Progenitor cell of endocrine pancreas (in vitro differentiated cells): ENCODE data around the gene LIN7A. TPM values are rescaled to one million over a fixed set of nuclear protein-coding genes. Genes with fewer than 3 reads are reported as not detected.

Experiments
- DNase-seq: peaks from one replicate; pipeline ENCODE4 v3.0.0; 2021; ENCODE audit warnings: low spot score; ENCODE audit not compliant: unreplicated experiment
- H3K27ac Mint-ChIP-seq: 2 replicates; pipeline ENCODE4 v1.8.0; 2021; ENCODE audit warnings: mild to moderate bottlenecking, moderate library complexity, mixed read lengths
- H3K27me3 Mint-ChIP-seq: 2 replicates; pipeline ENCODE4 v1.8.0; 2021; ENCODE audit warnings: mixed read lengths
- H3K36me3 Mint-ChIP-seq: 2 replicates; pipeline ENCODE4 v1.8.0; 2022; ENCODE audit warnings: mixed read lengths; ENCODE audit not compliant: insufficient read depth
- H3K4me1 Mint-ChIP-seq: 2 replicates; pipeline ENCODE4 v1.8.0; 2021; ENCODE audit warnings: low read depth, mixed read lengths
- H3K4me3 Mint-ChIP-seq: 2 replicates; pipeline ENCODE4 v1.8.0; 2021; ENCODE audit warnings: low read depth, mild to moderate bottlenecking, moderate library complexity, mixed read lengths
- H3K9me3 Mint-ChIP-seq: 2 replicates; pipeline ENCODE4 v1.8.0; 2021; ENCODE audit warnings: low read depth, mixed read lengths
- total RNA-seq: library from RNA; stranded (reverse); gene quantifications from 2 replicates; pipeline ENCODE4 v1.2.1, GENCODE V29; 2021
- TF ChIP-seq, protein P1 (sequence below): fragments of 200-600 bp; sonication (generic); IDR thresholded peaks from one replicate; pipeline ENCODE4 v1.5.0; 2021; ENCODE audit warnings: antibody characterized with exemption, mild to moderate bottlenecking; ENCODE audit not compliant: unreplicated experiment

The LIN7A gene
- total RNA-seq, 1 donor from 2014 or later, result 8.2 TPM

- H3K27ac Mint-ChIP-seq, result no peak overlapping the region
- peaks cover 12% of the 10 kb centered on the region for H3K27me3 Mint-ChIP-seq
- no peaks in the 10 kb centered on the region for H3K4me1 Mint-ChIP-seq
- TF ChIP-seq, protein P1, sequence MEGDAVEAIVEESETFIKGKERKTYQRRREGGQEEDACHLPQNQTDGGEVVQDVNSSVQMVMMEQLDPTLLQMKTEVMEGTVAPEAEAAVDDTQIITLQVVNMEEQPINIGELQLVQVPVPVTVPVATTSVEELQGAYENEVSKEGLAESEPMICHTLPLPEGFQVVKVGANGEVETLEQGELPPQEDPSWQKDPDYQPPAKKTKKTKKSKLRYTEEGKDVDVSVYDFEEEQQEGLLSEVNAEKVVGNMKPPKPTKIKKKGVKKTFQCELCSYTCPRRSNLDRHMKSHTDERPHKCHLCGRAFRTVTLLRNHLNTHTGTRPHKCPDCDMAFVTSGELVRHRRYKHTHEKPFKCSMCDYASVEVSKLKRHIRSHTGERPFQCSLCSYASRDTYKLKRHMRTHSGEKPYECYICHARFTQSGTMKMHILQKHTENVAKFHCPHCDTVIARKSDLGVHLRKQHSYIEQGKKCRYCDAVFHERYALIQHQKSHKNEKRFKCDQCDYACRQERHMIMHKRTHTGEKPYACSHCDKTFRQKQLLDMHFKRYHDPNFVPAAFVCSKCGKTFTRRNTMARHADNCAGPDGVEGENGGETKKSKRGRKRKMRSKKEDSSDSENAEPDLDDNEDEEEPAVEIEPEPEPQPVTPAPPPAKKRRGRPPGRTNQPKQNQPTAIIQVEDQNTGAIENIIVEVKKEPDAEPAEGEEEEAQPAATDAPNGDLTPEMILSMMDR, result no peak
- peaks cover 13% of the 10 kb centered on the region for H3K9me3 Mint-ChIP-seq
- no peak for DNase-seq
- no peak overlapping the region for H3K4me3 Mint-ChIP-seq
- no peaks in the 10 kb centered on the region for H3K36me3 Mint-ChIP-seq
These were observed 157.0 kb downstream of the LIN7A start for GRCh38 chr12:80780746-80781145.

GRCh38 chr12:80778005-80778541, 159.7 kb downstream of the LIN7A start:
- Mint-ChIP-seq H3K27me3 (no peaks in the 10 kb centered on the region), H3K9me3 (peaks cover 20% of the 10 kb centered on the region)

DNA sequence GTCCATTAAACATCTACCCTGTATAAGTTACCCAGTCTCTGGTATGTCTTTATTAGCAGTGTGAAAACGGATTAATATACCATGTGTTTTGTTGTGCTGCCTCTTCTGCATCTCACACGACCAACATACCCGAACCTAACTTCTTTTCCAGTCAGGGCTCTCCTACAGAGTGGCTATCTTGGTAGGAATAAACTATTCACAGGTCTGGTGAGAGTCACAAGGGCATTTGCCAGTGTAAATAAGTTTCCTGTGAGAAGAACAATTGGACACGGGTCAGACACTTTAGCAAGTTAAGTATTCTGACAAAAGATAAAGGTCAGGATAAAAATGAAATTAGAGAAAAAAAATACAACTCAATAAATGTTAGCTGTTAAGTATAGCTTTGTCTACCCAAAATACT, 160.1 kb downstream of the LIN7A start:
- H3K36me3 Mint-ChIP-seq, result no peaks in the 10 kb centered on the region
- H3K9me3 Mint-ChIP-seq, result peaks cover 20% of the 10 kb centered on the region
- no peak overlapping the region for H3K4me3 Mint-ChIP-seq
- H3K4me1 Mint-ChIP-seq, result no peaks in the 10 kb centered on the region
- no peaks in the 10 kb centered on the region for H3K27me3 Mint-ChIP-seq
- DNase-seq, result no peak
- TF ChIP-seq, protein P1, result no peak
- H3K27ac Mint-ChIP-seq, result no peak overlapping the region

More at GRCh38 chr12:80778005-80778541, 159.7 kb downstream of the LIN7A start:
- no peak for DNase-seq
- Mint-ChIP-seq H3K27ac (no peak overlapping the region), H3K4me1 (no peaks in the 10 kb centered on the region), H3K36me3 (no peaks in the 10 kb centered on the region), H3K4me3 (no peak overlapping the region)
- TF ChIP-seq, protein P1, result no peak

DNA sequence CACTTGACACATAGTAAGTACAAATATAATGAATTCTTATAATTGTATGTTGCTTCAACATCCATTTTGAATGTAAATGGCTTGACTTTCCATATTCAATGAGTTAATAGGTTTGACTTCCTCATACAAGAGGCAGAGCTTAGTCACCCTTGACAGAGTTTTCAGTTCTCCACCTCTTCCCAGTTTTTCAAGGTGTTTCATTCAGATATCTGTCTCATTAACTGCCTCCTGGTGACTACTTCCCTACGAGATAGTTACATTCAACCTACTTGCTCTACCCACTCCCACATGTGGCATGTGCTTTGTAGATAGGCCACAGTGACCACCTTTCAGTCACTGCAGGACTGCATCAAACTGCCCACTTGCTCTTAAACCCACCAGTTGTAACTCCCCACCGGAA, 161.0 kb downstream of the LIN7A start:
- DNase-seq, result no peak
- no peaks in the 10 kb centered on the region for H3K27me3 Mint-ChIP-seq
- H3K36me3 Mint-ChIP-seq, result no peaks in the 10 kb centered on the region
- peaks cover 22% of the 10 kb centered on the region for H3K9me3 Mint-ChIP-seq
- no peaks in the 10 kb centered on the region for H3K4me1 Mint-ChIP-seq
- no peak overlapping the region for H3K4me3 Mint-ChIP-seq
- no peak overlapping the region for H3K27ac Mint-ChIP-seq
- TF ChIP-seq, protein P1, result no peak

- TF ChIP-seq, protein P1, result no peak
- H3K36me3 Mint-ChIP-seq, result no peaks in the 10 kb centered on the region
- DNase-seq, result no peak
- no peak overlapping the region for H3K27ac Mint-ChIP-seq
- no peaks in the 10 kb centered on the region for H3K4me1 Mint-ChIP-seq
- H3K4me3 Mint-ChIP-seq, result no peak overlapping the region
- H3K27me3 Mint-ChIP-seq, result no peaks in the 10 kb centered on the region
- H3K9me3 Mint-ChIP-seq, result peaks cover 14% of the 10 kb centered on the region
These were observed 166.8 kb downstream of the LIN7A start for GRCh38 chr12:80770958-80771357.
